Stimulated activated CD4-positive, alpha-beta T cell treated with anti-CD3 and anti-CD28 coated beads, Interleukin-1b, Interleukin-23, amount 100 ng/mL, for 1 hour (primary cell): Measurements from ENCODE around the gene RSPRY1.

Source experiments
- DNase-seq, 2 donors: peaks; one replicate each; pipeline ENCODE4 v3.0.0-alpha.2; 2020; ENCODE audit warnings: low read depth in 2 of 2

Gene RSPRY1

GRCh38 chr16:57185945-57186871, at the start of gene RSPRY1, which contains the start of gene PSME3IP1:
Gene RSPRY1, plus strand, starts transcription at chr16:57186329. Its CDS starts 18,330 bp downstream, at chr16:57204659.
Gene PSME3IP1, minus strand, starts transcription at chr16:57186039. Its CDS starts 12,185 bp downstream, at chr16:57173854.
- DNase-seq, result peak; percentile 94 to 96

- DNase-seq, result no peak
Observed at GRCh38 chr16:57137043-57137442, 49.1 kb upstream of the RSPRY1 start.

- DNase-seq, result no peak
Observed at GRCh38 chr16:57137566-57138273, 48.4 kb upstream of the RSPRY1 start.

- DNase-seq, result no peak
Observed at GRCh38 chr16:57138281-57138935, 47.7 kb upstream of the RSPRY1 start.

- no peak for DNase-seq
Observed at GRCh38 chr16:57140931-57141668, 45.0 kb upstream of the RSPRY1 start.

GRCh38 chr16:57141822-57142631, 44.1 kb upstream of the RSPRY1 start:
- no peak for DNase-seq

- DNase-seq, result no peak
Observed at GRCh38 chr16:57143149-57143921, 42.8 kb upstream of the RSPRY1 start.

GRCh38 chr16:57144027-57144426, 42.1 kb upstream of the RSPRY1 start:
- no peak for DNase-seq

- DNase-seq, result no peak
Observed at GRCh38 chr16:57145046-57146021, 40.8 kb upstream of the RSPRY1 start.

- no peak for DNase-seq
Observed at GRCh38 chr16:57146040-57146647, 40.0 kb upstream of the RSPRY1 start.

- DNase-seq, result no peak
Observed at GRCh38 chr16:57146735-57147134, 39.4 kb upstream of the RSPRY1 start.

GRCh38 chr16:57147381-57148221, 38.5 kb upstream of the RSPRY1 start:
- DNase-seq, result no peak

GRCh38 chr16:57148481-57148880, 37.6 kb upstream of the RSPRY1 start:
- DNase-seq, result no peak

GRCh38 chr16:57149391-57149790, 36.7 kb upstream of the RSPRY1 start:
- DNase-seq, result no peak

- no peak for DNase-seq
Observed at GRCh38 chr16:57150682-57151330, 35.3 kb upstream of the RSPRY1 start.

GRCh38 chr16:57151369-57151768, 34.8 kb upstream of the RSPRY1 start:
- no peak for DNase-seq
